Calu3 (cell line): ENCODE results near the gene ALPK1. TPM values are rescaled to one million over a fixed set of nuclear protein-coding genes. Genes with fewer than 3 reads are reported as not detected.

Source experiments
- Bru-seq: library from RNA; stranded (reverse); fragments of 400-500 nt; gene quantifications from one replicate; lab custom pipeline; 2021; lab: Mats Ljungman, UMichigan
- BruChase-seq, 2 experiments: library from RNA; stranded (reverse); fragments of 400-500 nt; gene quantifications; one replicate each; lab custom pipeline; 2021; lab: Mats Ljungman, UMichigan
- BruUV-seq: library from RNA; stranded (reverse); fragments of 400-500 nt; replicated peaks from 2 replicates; lab custom pipeline; 2021; lab: Mats Ljungman, UMichigan
- CTCF ChIA-PET: fragments of 300-600 bp; sonication (Branson Sonifier 250); formaldehyde crosslinking; loops from one replicate; lab custom pipeline; 2022; ENCODE audit warnings: antibody characterized with exemption; lab: Charles Lee
- DNase-seq: peaks from one replicate; pipeline ENCODE4 v3.0.0; 2022
- H3K27ac Mint-ChIP-seq: one replicate; pipeline ENCODE4 v1.8.0; 2022; ENCODE audit warnings: mixed read lengths; ENCODE audit not compliant: unreplicated experiment
- H3K27me3 Mint-ChIP-seq: one replicate; pipeline ENCODE4 v1.8.0; 2022; ENCODE audit warnings: mixed read lengths; ENCODE audit not compliant: unreplicated experiment
- H3K36me3 Mint-ChIP-seq: one replicate; pipeline ENCODE4 v1.8.0; 2022; ENCODE audit warnings: mild to moderate bottlenecking, moderate library complexity, mixed read lengths; ENCODE audit not compliant: insufficient read depth, unreplicated experiment
- H3K4me1 Mint-ChIP-seq: one replicate; pipeline ENCODE4 v1.8.0; 2022; ENCODE audit warnings: mild to moderate bottlenecking, low read depth, mixed read lengths; ENCODE audit not compliant: unreplicated experiment
- H3K4me3 Mint-ChIP-seq: one replicate; pipeline ENCODE4 v1.8.0; 2022; ENCODE audit warnings: mild to moderate bottlenecking, low read depth, moderate library complexity, mixed read lengths; ENCODE audit not compliant: unreplicated experiment
- H3K9me3 Mint-ChIP-seq: one replicate; pipeline ENCODE4 v1.8.0; 2022; ENCODE audit warnings: low read depth, mixed read lengths; ENCODE audit not compliant: unreplicated experiment
- intact Hi-C: fragments of 100-400 bp; cut with micrococcal nuclease; formaldehyde crosslinking; loops from one replicate; pipeline ENCODE4 v1.10.0; 2022; ENCODE audit not compliant: unreplicated experiment
- long read RNA-seq: library from polyadenylated mRNA; stranded (forward); transcript quantifications from one replicate; pipeline ENCODE4 v2.0.0, GENCODE V29; 2022
- total RNA-seq: library from RNA; stranded (reverse); gene quantifications from 2 replicates; pipeline ENCODE4 v1.2.3, GENCODE V29; 2022
- TF ChIP-seq, protein P1 (sequence below): fragments of 200-600 bp; IDR thresholded peaks from one replicate; pipeline ENCODE4 v1.8.0; 2022; ENCODE audit warnings: antibody characterized with exemption; ENCODE audit not compliant: unreplicated experiment

ALPK1 gene
- 17.1 and 17.9 TPM in 2 replicates for total RNA-seq
- percentile 64 among the genes with signal in this experiment for Bru-seq, nascent RNA
- BruChase-seq, experiment 1, labeled RNA remaining after a 6-hour chase, result percentile 55 among the genes with signal in this experiment
- BruChase-seq, experiment 2, labeled RNA remaining after a 2-hour chase, result percentile 58 among the genes with signal in this experiment
- long read RNA-seq, full-length matches to known transcripts, result 2 of 14 reads
- long read RNA-seq, partial matches to known transcripts, result 3 of 14 reads
- long read RNA-seq, other reads (novel, unspliced or antisense), result 9 of 14 reads

DNA sequence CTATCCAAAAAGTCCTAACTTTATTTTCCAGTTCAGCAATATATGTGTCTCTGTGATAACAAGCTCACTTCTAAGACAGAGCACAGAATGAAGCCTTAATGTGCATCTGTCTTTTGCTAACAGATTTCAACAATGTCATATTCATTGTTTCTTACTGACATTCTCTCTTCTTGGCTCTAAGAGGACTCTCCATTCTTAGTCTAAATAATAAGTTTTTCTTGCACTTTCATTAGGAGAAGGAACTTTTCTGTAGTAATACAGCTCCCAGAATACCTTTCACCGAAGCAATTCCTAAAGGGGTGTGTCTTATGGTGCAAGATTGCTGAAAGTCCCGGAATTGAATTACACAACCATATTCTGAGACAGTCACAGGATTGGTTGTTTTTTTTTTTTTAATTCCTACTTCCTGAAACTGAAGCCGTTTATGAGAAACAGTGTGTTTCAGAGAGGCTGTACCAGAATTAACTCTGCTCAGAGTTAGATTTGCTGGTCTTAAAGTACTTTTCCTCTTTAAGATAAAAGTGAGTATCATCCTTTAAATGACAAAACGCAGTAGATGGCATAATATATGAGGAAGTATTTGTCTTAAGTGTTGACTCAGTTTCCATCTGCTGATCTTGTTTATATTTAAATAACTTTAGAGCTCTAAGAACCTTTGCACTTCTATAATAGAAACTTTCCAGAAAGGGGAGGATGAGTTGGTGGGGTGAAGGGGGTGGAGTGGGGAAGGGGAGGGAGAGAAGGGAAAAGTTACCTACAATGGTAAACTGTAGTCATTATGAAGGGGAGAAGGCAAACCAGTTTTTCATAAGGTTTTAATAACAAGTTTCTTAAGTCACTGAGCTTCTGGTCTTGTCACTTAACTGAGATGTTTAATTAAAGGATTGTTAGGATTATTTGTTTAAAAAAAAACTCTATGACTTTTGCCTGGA lies at the start of gene ALPK1:
Gene ALPK1, plus strand, starts transcription at position 421 of the 932 bp plus-strand sequence.
- TF ChIP-seq, protein P1, sequence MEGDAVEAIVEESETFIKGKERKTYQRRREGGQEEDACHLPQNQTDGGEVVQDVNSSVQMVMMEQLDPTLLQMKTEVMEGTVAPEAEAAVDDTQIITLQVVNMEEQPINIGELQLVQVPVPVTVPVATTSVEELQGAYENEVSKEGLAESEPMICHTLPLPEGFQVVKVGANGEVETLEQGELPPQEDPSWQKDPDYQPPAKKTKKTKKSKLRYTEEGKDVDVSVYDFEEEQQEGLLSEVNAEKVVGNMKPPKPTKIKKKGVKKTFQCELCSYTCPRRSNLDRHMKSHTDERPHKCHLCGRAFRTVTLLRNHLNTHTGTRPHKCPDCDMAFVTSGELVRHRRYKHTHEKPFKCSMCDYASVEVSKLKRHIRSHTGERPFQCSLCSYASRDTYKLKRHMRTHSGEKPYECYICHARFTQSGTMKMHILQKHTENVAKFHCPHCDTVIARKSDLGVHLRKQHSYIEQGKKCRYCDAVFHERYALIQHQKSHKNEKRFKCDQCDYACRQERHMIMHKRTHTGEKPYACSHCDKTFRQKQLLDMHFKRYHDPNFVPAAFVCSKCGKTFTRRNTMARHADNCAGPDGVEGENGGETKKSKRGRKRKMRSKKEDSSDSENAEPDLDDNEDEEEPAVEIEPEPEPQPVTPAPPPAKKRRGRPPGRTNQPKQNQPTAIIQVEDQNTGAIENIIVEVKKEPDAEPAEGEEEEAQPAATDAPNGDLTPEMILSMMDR, result no peak
- H3K9me3 Mint-ChIP-seq, result no peaks in the 10 kb centered on the region
- DNase-seq, result peak; percentile 22
- H3K4me1 Mint-ChIP-seq, result peaks cover 7% of the 10 kb centered on the region
- H3K27me3 Mint-ChIP-seq, result no peaks in the 10 kb centered on the region
- H3K4me3 Mint-ChIP-seq, result peak within 1 kb of the TSS; percentile 65
- peak within 1 kb of the TSS; percentile 77 for H3K27ac Mint-ChIP-seq
- intact Hi-C loops, result no loop called here
- CTCF ChIA-PET, result interaction anchor here (0.7 kb wide), 2 partner anchors 200 to 355 kb away, joined by 4 to 5 read pairs; no protein-coding TSS in a partner anchor
- no TSS peak for BruUV-seq
- H3K36me3 Mint-ChIP-seq, result peaks cover 8% of the 10 kb centered on the region

DNA sequence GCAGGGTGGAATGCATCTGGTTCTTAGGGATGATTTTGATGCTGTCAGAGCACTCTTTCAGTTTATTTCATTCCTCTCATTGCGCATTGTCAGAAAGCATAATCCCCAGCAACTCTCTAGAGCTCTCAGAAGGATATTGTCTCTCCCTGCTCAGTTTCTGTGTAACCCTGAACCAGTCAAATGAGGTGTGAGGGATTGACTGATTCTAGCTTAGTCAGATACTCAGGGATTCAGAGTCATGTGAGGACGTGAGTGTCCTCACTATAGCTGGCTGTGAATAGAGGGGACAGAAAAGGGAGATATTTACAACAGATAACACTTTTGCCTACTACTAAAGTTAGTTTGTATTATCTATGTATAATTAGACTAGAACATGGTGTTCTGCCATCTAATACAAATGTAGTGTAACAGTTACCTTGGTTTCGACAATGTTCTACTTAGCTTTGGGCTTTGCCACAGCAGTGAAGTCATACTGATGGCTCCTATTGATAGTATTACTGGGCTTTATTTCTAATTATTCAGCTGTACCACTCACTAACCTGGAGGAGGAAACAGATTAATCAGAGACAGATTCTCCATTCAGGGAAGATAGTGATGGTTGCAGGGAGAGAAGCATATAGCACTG lies 46.0 kb upstream of the ALPK1 start:
- Mint-ChIP-seq H3K36me3 (peaks cover 5% of the 10 kb centered on the region), H3K4me3 (no peak overlapping the region), H3K27me3 (no peaks in the 10 kb centered on the region), H3K27ac (no peak overlapping the region), H3K4me1 (no peaks in the 10 kb centered on the region), H3K9me3 (no peaks in the 10 kb centered on the region)
- DNase-seq, result no peak
- BruUV-seq, result no TSS peak
- TF ChIP-seq, protein P1, result no peak
- CTCF ChIA-PET, result no interaction called here
- intact Hi-C loops, result no loop called here

GRCh38 chr4:112252234-112252633 lies 44.9 kb upstream of the ALPK1 start:
- no peak overlapping the region for H3K4me3 Mint-ChIP-seq
- peaks cover 5% of the 10 kb centered on the region for H3K36me3 Mint-ChIP-seq
- BruUV-seq, result no TSS peak
- TF ChIP-seq, protein P1, result no peak
- CTCF ChIA-PET, result no interaction called here
- no peaks in the 10 kb centered on the region for H3K9me3 Mint-ChIP-seq
- no peak overlapping the region for H3K27ac Mint-ChIP-seq
- H3K27me3 Mint-ChIP-seq, result no peaks in the 10 kb centered on the region
- H3K4me1 Mint-ChIP-seq, result no peaks in the 10 kb centered on the region
- no peak for DNase-seq
- intact Hi-C loops, result no loop called here

GRCh38 chr4:112253382-112254000 lies 43.7 kb upstream of the ALPK1 start:
- Mint-ChIP-seq H3K4me1 (no peaks in the 10 kb centered on the region), H3K36me3 (peaks cover 5% of the 10 kb centered on the region), H3K4me3 (no peak overlapping the region), H3K27me3 (no peaks in the 10 kb centered on the region), H3K9me3 (no peaks in the 10 kb centered on the region), H3K27ac (no peak overlapping the region)
- no TSS peak for BruUV-seq
- TF ChIP-seq, protein P1, result no peak
- CTCF ChIA-PET, result no interaction called here
- intact Hi-C loops, result no loop called here
- no peak for DNase-seq
